K562 (cell line): ENCODE data around the gene BMI1. TPM values are rescaled to one million over a fixed set of nuclear protein-coding genes. Genes with fewer than 3 reads are reported as not detected.
A peak's percentile ranks its signal among the peaks of the same experiment; 100 is the strongest.

ENCODE experiments used
- BCLAF1 ChIP-seq, 2 experiments: fragments of 450-650 bp in 1 of 2; IDR thresholded peaks; 2 replicates each; pipeline ENCODE4 v1.6.1; 2011 to 2017; ENCODE audit warnings: low read depth in 2 of 2, antibody characterized with exemption in 1 of 2, borderline replicate concordance in 1 of 2, low read length in 1 of 2, mild to moderate bottlenecking in 1 of 2, mixed read lengths in 1 of 2; ENCODE audit not compliant: control insufficient read depth in 1 of 2
- TAF7 ChIP-seq: fragments of 450-650 bp; IDR thresholded peaks from 2 replicates; pipeline ENCODE4 v1.6.1; 2016; ENCODE audit warnings: missing genetic modification characterization, missing compliant biosample characterization
- polyA plus RNA-seq, 8 experiments: library from polyadenylated mRNA; depleted of rRNA in 4 of 8; stranded (reverse) in 5 of 8; unstranded in 3 of 8; fragments of >200 nt; fragmentation: Nextera tagmentation in 2 of 8; fragmentation: Illumina TruSeq in 1 of 8; extraction: Ambion mirVana in 2 of 8; extraction: Trizol in 1 of 8; gene quantifications; 2 replicates each; pipeline versions ENCODE4 v1.2.1 to v1.2.3, GENCODE V29; 2011 to 2014; ENCODE audit warnings: inconsistent platforms in 1 of 8, missing spikeins in 1 of 8
- total RNA-seq, 7 experiments: library from RNA; depleted of rRNA in 6 of 7; stranded (reverse); fragments of >200 nt in 6 of 7; fragmentation: Illumina TruSeq in 2 of 7; extraction: Trizol in 2 of 7; gene quantifications; 2 replicates each; pipeline versions ENCODE4 v1.2.1 to v1.2.3, GENCODE V29; 2011 to 2021; ENCODE audit warnings: low replicate concordance in 1 of 7
- TF ChIP-seq, protein P1 (sequence below), 2 experiments: fragments of 450-650 bp; IDR thresholded peaks; 2 replicates each; pipeline ENCODE4 v1.6.1; 2016; ENCODE audit warnings: mild to moderate bottlenecking in 2 of 2, borderline replicate concordance in 1 of 2, low read depth in 1 of 2, moderate library complexity in 1 of 2
- TF ChIP-seq, protein P2 (sequence below): fragments of 250-450 bp; sonication (Bioruptor Pico); IDR thresholded peaks from 2 replicates; pipeline ENCODE4 v1.4.0; 2020; ENCODE audit warnings: mild to moderate bottlenecking
- TF ChIP-seq, protein P3 (sequence below): fragments of 450-650 bp; formaldehyde crosslinking; IDR thresholded peaks from 2 replicates; pipeline ENCODE4 v1.4.0; 2020; ENCODE audit warnings: mild to moderate bottlenecking

BMI1 gene
- total and polyA plus RNA-seq, 9 of the 15 experiments (the other 6 are each of a cell fraction or from before 2014, with no cell fraction given): 21.4 to 103 (median 70.8) TPM

- TF ChIP-seq, protein P1, sequence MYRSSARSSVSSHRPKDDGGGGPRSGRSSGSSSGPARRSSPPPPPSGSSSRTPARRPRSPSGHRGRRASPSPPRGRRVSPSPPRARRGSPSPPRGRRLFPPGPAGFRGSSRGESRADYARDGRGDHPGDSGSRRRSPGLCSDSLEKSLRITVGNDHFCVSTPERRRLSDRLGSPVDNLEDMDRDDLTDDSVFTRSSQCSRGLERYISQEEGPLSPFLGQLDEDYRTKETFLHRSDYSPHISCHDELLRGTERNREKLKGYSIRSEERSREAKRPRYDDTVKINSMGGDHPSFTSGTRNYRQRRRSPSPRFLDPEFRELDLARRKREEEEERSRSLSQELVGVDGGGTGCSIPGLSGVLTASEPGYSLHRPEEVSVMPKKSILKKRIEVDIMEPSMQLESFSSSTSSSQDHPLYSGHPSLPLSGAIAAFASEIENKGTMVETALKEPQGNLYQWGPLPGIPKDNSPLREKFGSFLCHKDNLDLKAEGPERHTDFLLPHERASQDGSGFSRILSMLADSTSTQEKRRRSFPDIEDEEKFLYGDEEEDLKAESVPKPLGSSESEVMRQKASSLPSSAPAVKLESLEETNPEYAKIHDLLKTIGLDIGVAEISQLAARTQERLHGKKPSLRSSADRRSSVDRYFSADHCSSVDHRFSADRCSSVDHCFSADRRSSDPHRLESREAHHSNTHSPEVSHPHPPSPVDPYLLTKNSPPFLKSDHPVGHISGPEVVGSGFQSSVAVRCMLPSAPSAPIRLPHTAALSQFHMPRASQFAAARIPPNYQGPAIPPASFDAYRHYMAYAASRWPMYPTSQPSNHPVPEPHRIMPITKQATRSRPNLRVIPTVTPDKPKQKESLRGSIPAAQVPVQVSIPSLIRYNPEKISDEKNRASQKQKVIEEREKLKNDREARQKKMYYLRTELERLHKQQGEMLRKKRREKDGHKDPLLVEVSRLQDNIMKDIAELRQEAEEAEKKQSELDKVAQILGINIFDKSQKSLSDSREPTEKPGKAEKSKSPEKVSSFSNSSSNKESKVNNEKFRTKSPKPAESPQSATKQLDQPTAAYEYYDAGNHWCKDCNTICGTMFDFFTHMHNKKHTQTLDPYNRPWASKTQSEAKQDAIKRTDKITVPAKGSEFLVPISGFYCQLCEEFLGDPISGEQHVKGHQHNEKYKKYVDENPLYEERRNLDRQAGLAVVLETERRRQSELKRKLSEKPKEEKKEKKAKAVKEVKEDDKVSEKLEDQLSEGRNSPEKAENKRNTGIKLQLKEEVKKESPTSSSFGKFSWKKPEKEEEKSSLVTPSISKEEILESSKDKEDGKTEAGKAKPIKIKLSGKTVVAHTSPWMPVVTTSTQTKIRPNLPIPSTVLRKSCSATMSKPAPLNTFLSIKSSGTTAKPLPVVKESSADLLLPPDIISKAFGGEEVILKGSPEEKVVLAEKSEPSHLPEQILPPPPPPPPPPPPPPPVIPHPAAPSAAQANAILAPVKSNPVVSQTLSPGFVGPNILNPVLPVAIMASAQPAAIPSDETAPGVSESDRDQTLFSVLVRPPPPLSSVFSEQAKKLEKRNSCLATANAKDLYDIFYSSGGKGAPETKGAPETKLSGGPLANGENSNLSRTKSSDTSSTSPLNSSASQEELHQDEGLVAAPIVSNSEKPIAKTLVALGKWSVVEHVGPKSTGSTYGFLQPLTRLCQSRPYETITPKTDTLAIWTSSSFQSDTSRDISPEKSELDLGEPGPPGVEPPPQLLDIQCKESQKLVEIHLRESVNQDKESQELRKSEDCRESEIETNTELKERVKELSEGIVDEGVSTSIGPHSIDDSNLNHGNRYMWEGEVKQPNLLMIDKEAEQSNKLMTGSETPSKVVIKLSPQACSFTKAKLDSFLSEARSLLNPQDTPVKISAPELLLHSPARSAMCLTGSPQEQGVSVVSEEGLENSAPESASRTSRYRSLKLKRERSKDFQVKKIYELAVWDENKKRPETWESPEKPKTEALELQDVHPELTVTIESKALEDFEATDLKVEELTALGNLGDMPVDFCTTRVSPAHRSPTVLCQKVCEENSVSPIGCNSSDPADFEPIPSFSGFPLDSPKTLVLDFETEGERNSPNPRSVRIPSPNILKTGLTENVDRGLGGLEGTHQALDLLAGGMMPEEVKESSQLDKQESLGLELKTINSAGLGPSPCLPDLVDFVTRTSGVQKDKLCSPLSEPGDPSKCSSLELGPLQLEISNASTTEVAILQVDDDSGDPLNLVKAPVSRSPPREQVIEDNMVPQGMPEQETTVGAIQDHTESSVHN (IDR thresholded peaks at IDR 0.05; ENCODE audit: borderline replicate concordance in 1 of 2, low read depth in 1 of 2): no peak
- TF ChIP-seq, protein P2, sequence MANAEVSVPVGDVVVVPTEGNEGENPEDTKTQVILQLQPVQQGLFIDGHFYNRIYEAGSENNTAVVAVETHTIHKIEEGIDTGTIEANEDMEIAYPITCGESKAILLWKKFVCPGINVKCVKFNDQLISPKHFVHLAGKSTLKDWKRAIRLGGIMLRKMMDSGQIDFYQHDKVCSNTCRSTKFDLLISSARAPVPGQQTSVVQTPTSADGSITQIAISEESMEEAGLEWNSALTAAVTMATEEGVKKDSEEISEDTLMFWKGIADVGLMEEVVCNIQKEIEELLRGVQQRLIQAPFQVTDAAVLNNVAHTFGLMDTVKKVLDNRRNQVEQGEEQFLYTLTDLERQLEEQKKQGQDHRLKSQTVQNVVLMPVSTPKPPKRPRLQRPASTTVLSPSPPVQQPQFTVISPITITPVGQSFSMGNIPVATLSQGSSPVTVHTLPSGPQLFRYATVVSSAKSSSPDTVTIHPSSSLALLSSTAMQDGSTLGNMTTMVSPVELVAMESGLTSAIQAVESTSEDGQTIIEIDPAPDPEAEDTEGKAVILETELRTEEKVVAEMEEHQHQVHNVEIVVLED (CRISPR knock-in tag): no peak
- no peak for TF ChIP-seq BCLAF1 (IDR thresholded peaks at IDR 0.05; ENCODE audit: borderline replicate concordance in 1 of 2, control insufficient read depth in 1 of 2, low read depth in 2 of 2, low read length in 1 of 2)
- 0 out of 2 replicates have a peak, but pooled peaks have one; percentile 2 for TF ChIP-seq TAF7 (tag)
- TF ChIP-seq, protein P3, sequence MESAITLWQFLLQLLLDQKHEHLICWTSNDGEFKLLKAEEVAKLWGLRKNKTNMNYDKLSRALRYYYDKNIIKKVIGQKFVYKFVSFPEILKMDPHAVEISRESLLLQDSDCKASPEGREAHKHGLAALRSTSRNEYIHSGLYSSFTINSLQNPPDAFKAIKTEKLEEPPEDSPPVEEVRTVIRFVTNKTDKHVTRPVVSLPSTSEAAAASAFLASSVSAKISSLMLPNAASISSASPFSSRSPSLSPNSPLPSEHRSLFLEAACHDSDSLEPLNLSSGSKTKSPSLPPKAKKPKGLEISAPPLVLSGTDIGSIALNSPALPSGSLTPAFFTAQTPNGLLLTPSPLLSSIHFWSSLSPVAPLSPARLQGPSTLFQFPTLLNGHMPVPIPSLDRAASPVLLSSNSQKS (CRISPR knock-in tag): no peak
These were observed 20.5 kb downstream of the BMI1 start (continued) for GRCh38 chr10:22341190-22341925.
